ENCODE results near the gene FOXO3. TPM values are rescaled to one million over a fixed set of nuclear protein-coding genes. Genes with fewer than 3 reads are reported as not detected.
"Not testable (repeated sequence)": the region's sequence is repeated elsewhere in the genome, so short reads cannot be mapped to it uniquely, and the experiment has no call there.

FOXO3 gene
- total and polyA plus RNA-seq, 9 donors: 33.4 to 94.8 (median 70.0) TPM

DNA sequence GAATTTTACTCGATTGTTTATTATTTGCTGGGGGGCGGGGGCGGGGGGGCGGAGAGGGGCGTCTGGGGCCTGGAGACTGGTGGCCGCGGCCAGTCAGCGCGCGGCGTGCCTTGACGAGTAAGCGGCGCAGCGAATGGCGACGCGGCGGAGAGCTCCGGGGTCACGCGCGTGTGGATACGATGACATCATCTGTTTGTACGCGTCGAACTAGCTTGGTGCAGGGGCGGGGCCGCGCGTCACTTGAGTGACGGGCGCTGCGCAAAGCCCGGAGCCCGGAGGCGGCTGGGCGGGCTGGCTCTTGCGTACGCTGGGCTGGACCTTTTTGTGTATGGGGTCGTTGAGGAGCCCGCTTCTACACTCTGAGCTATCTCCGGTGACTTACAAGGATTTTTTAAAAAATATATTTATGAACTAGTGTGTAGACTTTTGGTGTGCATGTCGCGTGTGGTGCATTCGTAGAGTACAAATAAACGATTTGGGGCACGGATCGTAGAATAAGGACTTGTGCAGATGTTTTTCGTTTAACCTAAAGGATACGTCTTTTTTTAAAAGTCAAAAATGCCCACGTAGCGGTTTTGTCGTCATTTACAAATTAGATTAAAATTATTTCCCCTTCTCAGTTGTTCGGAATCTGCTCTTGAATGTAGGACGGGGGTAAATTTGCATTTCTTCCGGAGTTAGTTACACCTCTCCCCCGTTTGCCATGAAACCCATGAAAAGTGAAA is 2.2 kb upstream of the FOXO3 start:
- H3K27ac ChIP-seq: peak overlapping the region; percentile 97 to 99
- H3K4me3 ChIP-seq: peak overlapping the region; percentile 81
- no peaks in the 10 kb centered on the region for H3K36me3 ChIP-seq
- 0 to 1% (median 0%) methylated on average over 43 to 58 of the region's 58 CpGs for WGBS, 3 donors
- TF ChIP-seq POLR2A (IDR thresholded peaks at IDR 0.05): peak; percentile 76
- TF ChIP-seq EP300 (IDR thresholded peaks at IDR 0.05): peak; percentile 53
- TF ChIP-seq, protein P1, sequence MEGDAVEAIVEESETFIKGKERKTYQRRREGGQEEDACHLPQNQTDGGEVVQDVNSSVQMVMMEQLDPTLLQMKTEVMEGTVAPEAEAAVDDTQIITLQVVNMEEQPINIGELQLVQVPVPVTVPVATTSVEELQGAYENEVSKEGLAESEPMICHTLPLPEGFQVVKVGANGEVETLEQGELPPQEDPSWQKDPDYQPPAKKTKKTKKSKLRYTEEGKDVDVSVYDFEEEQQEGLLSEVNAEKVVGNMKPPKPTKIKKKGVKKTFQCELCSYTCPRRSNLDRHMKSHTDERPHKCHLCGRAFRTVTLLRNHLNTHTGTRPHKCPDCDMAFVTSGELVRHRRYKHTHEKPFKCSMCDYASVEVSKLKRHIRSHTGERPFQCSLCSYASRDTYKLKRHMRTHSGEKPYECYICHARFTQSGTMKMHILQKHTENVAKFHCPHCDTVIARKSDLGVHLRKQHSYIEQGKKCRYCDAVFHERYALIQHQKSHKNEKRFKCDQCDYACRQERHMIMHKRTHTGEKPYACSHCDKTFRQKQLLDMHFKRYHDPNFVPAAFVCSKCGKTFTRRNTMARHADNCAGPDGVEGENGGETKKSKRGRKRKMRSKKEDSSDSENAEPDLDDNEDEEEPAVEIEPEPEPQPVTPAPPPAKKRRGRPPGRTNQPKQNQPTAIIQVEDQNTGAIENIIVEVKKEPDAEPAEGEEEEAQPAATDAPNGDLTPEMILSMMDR (IDR thresholded peaks at IDR 0.05): peak in 1 of 3 donors; percentile 15
- no peaks in the 10 kb centered on the region for H3K9me3 ChIP-seq
- peak; percentile 98 to 99 (median 98) for DNase-seq
- no peaks in the 10 kb centered on the region for H3K27me3 ChIP-seq
- intact Hi-C loops (cut with DNase I): loop anchor here in 1 of 4 donors (5.0 kb wide), 1 partner anchor 279 kb away; no protein-coding TSS in a partner anchor
- peaks cover 3% of the 10 kb centered on the region for H3K4me1 ChIP-seq (ENCODE audit: insufficient read depth)

- TF ChIP-seq, protein P1 (IDR thresholded peaks at IDR 0.05): no peak
- TF ChIP-seq POLR2A (IDR thresholded peaks at IDR 0.05): peak; percentile 80
- H3K4me3 ChIP-seq: peak overlapping the region; percentile 81
- H3K36me3 ChIP-seq: no peaks in the 10 kb centered on the region
- peak; percentile 90 to 94 (median 92) for DNase-seq
- 0% methylated on average over 43 to 84 of the region's 84 CpGs for WGBS, 3 donors
- no peaks in the 10 kb centered on the region for H3K9me3 ChIP-seq
- intact Hi-C loops (cut with DNase I): loop anchor here in 1 of 4 donors (5.0 kb wide), 1 partner anchor 278 kb away; no protein-coding TSS in a partner anchor
- peaks cover 3% of the 10 kb centered on the region for H3K4me1 ChIP-seq (ENCODE audit: insufficient read depth)
- no peaks in the 10 kb centered on the region for H3K27me3 ChIP-seq
- H3K27ac ChIP-seq: peak overlapping the region; percentile 97 to 99
Measured at GRCh38 chr6:108559097-108559883, 1.4 kb upstream of the FOXO3 start.

GRCh38 chr6:108559884-108560462 is 744 bp upstream of the FOXO3 start:
- no peaks in the 10 kb centered on the region for H3K36me3 ChIP-seq
- H3K9me3 ChIP-seq: no peaks in the 10 kb centered on the region
- no peaks in the 10 kb centered on the region for H3K27me3 ChIP-seq
- H3K4me3 ChIP-seq: peak overlapping the region; percentile 81
- peak; percentile 81 to 85 (median 84) for DNase-seq
- H3K27ac ChIP-seq: peak overlapping the region; percentile 97 to 99
- WGBS, 3 donors: 0 to 1% (median 0%) methylated on average over 47 to 64 of the region's 64 CpGs
- intact Hi-C loops (cut with DNase I): loop anchor here in 3 of 4 donors (5.0 kb wide), 4 partner anchors 92 to 387 kb away; no protein-coding TSS in a partner anchor
- TF ChIP-seq EP300 (IDR thresholded peaks at IDR 0.05): no peak
- TF ChIP-seq, protein P1 (IDR thresholded peaks at IDR 0.05): peak in 1 of 3 donors; percentile 34
- TF ChIP-seq POLR2A (IDR thresholded peaks at IDR 0.05): no peak
- H3K4me1 ChIP-seq (ENCODE audit: insufficient read depth): peaks cover 4% of the 10 kb centered on the region

GRCh38 chr6:108561309-108561647 is 561 bp downstream of the FOXO3 start:
- intact Hi-C loops (cut with DNase I): loop anchor here in 3 of 4 donors (5.0 kb wide), 3 partner anchors 91 to 386 kb away; no protein-coding TSS in a partner anchor
- peak in 2 of 5 donors; percentile 52 to 53 for DNase-seq
- Histone ChIP-seq H3K4me3 (peak overlapping the region; percentile 81), H3K27ac (peak overlapping the region; percentile 97 to 99)
- H3K9me3 ChIP-seq; H3K4me1 ChIP-seq (ENCODE audit: insufficient read depth); H3K36me3 ChIP-seq; H3K27me3 ChIP-seq: not testable (repeated sequence)
- 3% methylated on average over 25 of the region's 40 CpGs; no CpG with 5 or more reads in 2 of the 3 donors for WGBS, 3 donors
